ENCODE measurements around the gene TMPRSS9.
"Not testable (repeated sequence)": the region's sequence is repeated elsewhere in the genome, so short reads cannot be mapped to it uniquely, and the experiment has no call there.

TMPRSS9 gene

GRCh38 chr19:2374808-2375207 is 14.7 kb downstream of the TMPRSS9 start:
- CTCF ChIA-PET, result no interaction called here
- H3K27me3 Mint-ChIP-seq, result peaks cover 13% of the 10 kb centered on the region
- DNase-seq, result no peak
- no peak overlapping the region for H3K4me3 Mint-ChIP-seq
- peaks cover 5% of the 10 kb centered on the region for H3K36me3 Mint-ChIP-seq
- no peak overlapping the region for H3K27ac Mint-ChIP-seq
- peaks cover 24% of the 10 kb centered on the region for H3K9me3 Mint-ChIP-seq
- H3K4me1 Mint-ChIP-seq, result peaks cover 3% of the 10 kb centered on the region

GRCh38 chr19:2375353-2376121 is 15.5 kb downstream of the TMPRSS9 start:
- peaks cover 4% of the 10 kb centered on the region for H3K36me3 Mint-ChIP-seq
- CTCF ChIA-PET, result no interaction called here

GRCh38 chr19:2376784-2377519 is 16.9 kb downstream of the TMPRSS9 start:
- H3K4me3 Mint-ChIP-seq, result no peak overlapping the region
- peaks cover 30% of the 10 kb centered on the region for H3K9me3 Mint-ChIP-seq
- DNase-seq, result no peak
- no peak overlapping the region for H3K27ac Mint-ChIP-seq
- peaks cover 5% of the 10 kb centered on the region for H3K27me3 Mint-ChIP-seq
- CTCF ChIA-PET, result no interaction called here
- H3K36me3 Mint-ChIP-seq, result peaks cover 4% of the 10 kb centered on the region
- H3K4me1 Mint-ChIP-seq, result no peaks in the 10 kb centered on the region

More at GRCh38 chr19:2375353-2376121, 15.5 kb downstream of the TMPRSS9 start:
- no peak for DNase-seq
- H3K27ac Mint-ChIP-seq, result no peak overlapping the region
- H3K4me3 Mint-ChIP-seq, result no peak overlapping the region
- peaks cover 27% of the 10 kb centered on the region for H3K9me3 Mint-ChIP-seq
- peaks cover 13% of the 10 kb centered on the region for H3K27me3 Mint-ChIP-seq
- H3K4me1 Mint-ChIP-seq, result peaks cover 2% of the 10 kb centered on the region

GRCh38 chr19:2380567-2380966 is 20.5 kb downstream of the TMPRSS9 start:
- Mint-ChIP-seq H3K4me1 (no peaks in the 10 kb centered on the region), H3K36me3 (peaks cover 4% of the 10 kb centered on the region), H3K9me3 (peaks cover 30% of the 10 kb centered on the region), H3K27ac (no peak overlapping the region), H3K27me3 (peaks cover 11% of the 10 kb centered on the region), H3K4me3 (no peak overlapping the region)
- CTCF ChIA-PET, result interaction anchor here (0.8 kb wide), 1 partner anchor 13 kb away, joined by 3 read pairs; no protein-coding TSS in a partner anchor
- DNase-seq, result no peak

- peaks cover 11% of the 10 kb centered on the region for H3K27me3 Mint-ChIP-seq
- H3K27ac Mint-ChIP-seq, result no peak overlapping the region
- DNase-seq, result no peak
- CTCF ChIA-PET, result interaction anchor here (0.8 kb wide), 1 partner anchor 12 kb away, joined by 3 read pairs; no protein-coding TSS in a partner anchor
- peaks cover 4% of the 10 kb centered on the region for H3K36me3 Mint-ChIP-seq
- H3K4me3 Mint-ChIP-seq, result no peak overlapping the region
- peaks cover 30% of the 10 kb centered on the region for H3K9me3 Mint-ChIP-seq
- H3K4me1 Mint-ChIP-seq, result no peaks in the 10 kb centered on the region
Measured at GRCh38 chr19:2381148-2381820, 21.2 kb downstream of the TMPRSS9 start.

- Mint-ChIP-seq H3K27me3 (peaks cover 21% of the 10 kb centered on the region), H3K4me3 (no peak overlapping the region), H3K9me3 (peaks cover 28% of the 10 kb centered on the region), H3K27ac (no peak overlapping the region), H3K4me1 (no peaks in the 10 kb centered on the region), H3K36me3 (peaks cover 3% of the 10 kb centered on the region)
- no peak for DNase-seq
- CTCF ChIA-PET, result no interaction called here
Measured at GRCh38 chr19:2382530-2383222, 22.6 kb downstream of the TMPRSS9 start.

GRCh38 chr19:2385053-2385721 is 25.1 kb downstream of the TMPRSS9 start:
- no peaks in the 10 kb centered on the region for H3K4me1 Mint-ChIP-seq
- no peak overlapping the region for H3K4me3 Mint-ChIP-seq
- peaks cover 9% of the 10 kb centered on the region for H3K9me3 Mint-ChIP-seq
- H3K36me3 Mint-ChIP-seq, result peaks cover 1% of the 10 kb centered on the region
- H3K27me3 Mint-ChIP-seq, result peaks cover 35% of the 10 kb centered on the region
- H3K27ac Mint-ChIP-seq, result no peak overlapping the region
- CTCF ChIA-PET, result no interaction called here
- no peak for DNase-seq

GRCh38 chr19:2387367-2388288 is 27.6 kb downstream of the TMPRSS9 start:
- peaks cover 4% of the 10 kb centered on the region for H3K4me1 Mint-ChIP-seq
- H3K36me3 Mint-ChIP-seq, result no peaks in the 10 kb centered on the region
- H3K4me3 Mint-ChIP-seq, result no peak overlapping the region
- DNase-seq, result no peak
- CTCF ChIA-PET, result no interaction called here
- no peaks in the 10 kb centered on the region for H3K9me3 Mint-ChIP-seq
- no peak overlapping the region for H3K27ac Mint-ChIP-seq
- H3K27me3 Mint-ChIP-seq, result peaks cover 43% of the 10 kb centered on the region

GRCh38 chr19:2389594-2389993 is 29.5 kb downstream of the TMPRSS9 start:
- Mint-ChIP-seq H3K27me3 (peaks cover 38% of the 10 kb centered on the region), H3K4me3 (no peak overlapping the region), H3K4me1 (peaks cover 19% of the 10 kb centered on the region), H3K9me3 (no peaks in the 10 kb centered on the region), H3K27ac (no peak overlapping the region), H3K36me3 (no peaks in the 10 kb centered on the region)
- CTCF ChIA-PET, result interaction anchor here (1.1 kb wide), 1 partner anchor 94 kb away, joined by 3 read pairs; no protein-coding TSS in a partner anchor
- no peak for DNase-seq

- Mint-ChIP-seq H3K27ac (no peak overlapping the region), H3K27me3 (peaks cover 38% of the 10 kb centered on the region), H3K36me3 (no peaks in the 10 kb centered on the region), H3K9me3 (no peaks in the 10 kb centered on the region), H3K4me1 (peaks cover 24% of the 10 kb centered on the region), H3K4me3 (no peak overlapping the region)
- CTCF ChIA-PET, result interaction anchor here (0.7 to 4.2 kb wide), 9 partner anchors 62 to 552 kb away, joined by 3 to 19 read pairs (median 3); no protein-coding TSS in a partner anchor
- peak; percentile 56 for DNase-seq
Measured at GRCh38 chr19:2391118-2391725, 31.2 kb downstream of the TMPRSS9 start.

- no peak for DNase-seq
- Mint-ChIP-seq H3K9me3 (no peaks in the 10 kb centered on the region), H3K27ac (no peak overlapping the region)
Measured at GRCh38 chr19:2392366-2392765, 32.3 kb downstream of the TMPRSS9 start.

GRCh38 chr19:2392899-2393298 is 32.8 kb downstream of the TMPRSS9 start:
- CTCF ChIA-PET, result interaction anchor here (0.9 to 4.2 kb wide), 12 partner anchors 12 to 237 kb away, joined by 3 to 19 read pairs (median 3); partner anchors contain the start of gene PLEKHJ1
- DNase-seq, H3K27ac Mint-ChIP-seq, H3K36me3 Mint-ChIP-seq, H3K4me3 Mint-ChIP-seq, H3K9me3 Mint-ChIP-seq: not testable (repeated sequence)
- Mint-ChIP-seq H3K27me3 (peaks cover 28% of the 10 kb centered on the region), H3K4me1 (peaks cover 24% of the 10 kb centered on the region)

More at GRCh38 chr19:2392366-2392765, 32.3 kb downstream of the TMPRSS9 start:
- Mint-ChIP-seq H3K4me1 (peaks cover 24% of the 10 kb centered on the region), H3K36me3 (no peaks in the 10 kb centered on the region), H3K4me3 (no peak overlapping the region), H3K27me3 (peaks cover 34% of the 10 kb centered on the region)
- CTCF ChIA-PET, result interaction anchor here (0.8 to 4.2 kb wide), 11 partner anchors 20 to 252 kb away, joined by 3 to 19 read pairs (median 3); no protein-coding TSS in a partner anchor
